A549 (cell line): ENCODE data around the gene CD300A. TPM values are rescaled to one million over a fixed set of nuclear protein-coding genes. Genes with fewer than 3 reads are reported as not detected.

Source experiments
- ATAC-seq, 2 experiments: fragments of 200-7000 bp in 1 of 2; fragments of >200 bp in 1 of 2; cut with Nextera tagmentation in 1 of 2; cut with Tn5 transposase in 1 of 2; 3 replicates each; pipeline versions ENCODE4 v1.8.0 to v1.9.1; 2018 to 2020; ENCODE audit warnings: mild to moderate bottlenecking in 1 of 2, moderate library complexity in 1 of 2
- CTCF ChIA-PET: fragments of 300-600 bp; sonication (Branson Sonifier 250); formaldehyde crosslinking; extraction: SDS; loops from one replicate; lab custom pipeline; 2021; ENCODE audit warnings: antibody characterized with exemption, inconsistent platforms; lab: Yijun Ruan, JAX
- POLR2A ChIA-PET: fragments of 350-600 bp; formaldehyde crosslinking; extraction: SDS; loops from one replicate; lab custom pipeline; 2021; ENCODE audit warnings: antibody characterized with exemption, inconsistent platforms; lab: Yijun Ruan, JAX
- DNase-seq, 2 experiments: peaks; one replicate each; pipeline versions ENCODE4 v3.0.0 to v3.0.0-alpha.2; 2011 to 2016; ENCODE audit warnings: low read depth in 1 of 2, low spot score in 1 of 2
- FAIRE-seq: peaks from 2 replicates; lab custom pipeline; 2011; peaks lifted over from hg19 to GRCh38; lab: Jason Lieb, UNC
- H3K27ac ChIP-seq, 2 experiments: fragments of >200 bp; sonication (Bioruptor Twin); formaldehyde crosslinking; 3 replicates each; pipeline ENCODE4 v1.5.1; 2016 to 2017
- H3K4me1 ChIP-seq: fragments of >200 bp; sonication (Bioruptor Twin); formaldehyde crosslinking; 3 replicates; pipeline ENCODE4 v1.6.1; 2016
- H3K4me2 ChIP-seq: fragments of >200 bp; sonication (Bioruptor Twin); formaldehyde crosslinking; 3 replicates; pipeline ENCODE4 v1.6.1; 2016
- H3K4me3 ChIP-seq: fragments of >200 bp; sonication (Bioruptor Twin); formaldehyde crosslinking; 3 replicates; pipeline ENCODE4 v1.5.1; 2016
- H3K9me3 ChIP-seq: fragments of >200 bp; sonication (Bioruptor Twin); formaldehyde crosslinking; 3 replicates; pipeline ENCODE4 v1.6.1; 2016
- BHLHE40 ChIP-seq: IDR thresholded peaks from 2 replicates; pipeline ENCODE4 v1.6.1; 2012; ENCODE audit warnings: low read depth, low read length, inconsistent platforms
- CHD4 ChIP-seq: fragments of 200-600 bp; sonication (generic); IDR thresholded peaks from 2 replicates; pipeline ENCODE4 v1.6.1; 2016; ENCODE audit warnings: antibody characterized with exemption, mild to moderate bottlenecking, borderline replicate concordance
- EP300 ChIP-seq, 2 experiments: fragments of >200 bp; sonication (Bioruptor Twin); formaldehyde crosslinking; IDR thresholded peaks; 2 replicates in 1 of 2; 3 replicates in 1 of 2; pipeline ENCODE4 v1.6.1; 2016 to 2017
- HOXB13 ChIP-seq: fragments of 250-450 bp; sonication (Bioruptor Pico); IDR thresholded peaks from 2 replicates; pipeline ENCODE4 v1.5.0; 2020; ENCODE audit warnings: low read depth, mild to moderate bottlenecking, moderate library complexity
- JUNB ChIP-seq: fragments of >200 bp; sonication (Bioruptor Twin); formaldehyde crosslinking; IDR thresholded peaks from 2 replicates; pipeline ENCODE4 v1.6.1; 2016
- KDM1A ChIP-seq: fragments of 200-600 bp; sonication (generic); IDR thresholded peaks from 2 replicates; pipeline ENCODE4 v1.6.1; 2016; ENCODE audit warnings: low read depth, mild to moderate bottlenecking
- MAZ ChIP-seq: fragments of 150-350 bp; IDR thresholded peaks from 2 replicates; pipeline ENCODE4 v1.6.1; 2014; ENCODE audit warnings: antibody characterized with exemption, low read depth, low read length, borderline replicate concordance
- RAD21 ChIP-seq, 2 experiments: fragments of >200 bp in 1 of 2; sonication (Bioruptor Twin) in 1 of 2; formaldehyde crosslinking in 1 of 2; IDR thresholded peaks in 1 of 2; conservative IDR thresholded peaks in 1 of 2; 2 replicates in 1 of 2; 3 replicates in 1 of 2; pipeline ENCODE4 v1.6.1; 2012 to 2018; ENCODE audit warnings: inconsistent platforms in 1 of 2
- RFX5 ChIP-seq: fragments of 450-650 bp; IDR thresholded peaks from 2 replicates; pipeline ENCODE4 v1.7.1; 2014; ENCODE audit warnings: antibody characterized with exemption, mild to moderate bottlenecking, moderate library complexity
- ZC3H11A ChIP-seq: fragments of 450-650 bp; IDR thresholded peaks from 2 replicates; pipeline ENCODE4 v1.6.1; 2014; ENCODE audit warnings: antibody characterized with exemption, mild to moderate bottlenecking
- ZNF302 ChIP-seq: fragments of 250-450 bp; sonication (Bioruptor Pico); IDR thresholded peaks from 2 replicates; pipeline ENCODE4 v1.9.0; 2021; ENCODE audit warnings: inconsistent platforms, mild to moderate bottlenecking, moderate library complexity
- WGBS: methylation state at CpG from one replicate; pipeline ENCODE4 v1.1.6; 2017; ENCODE audit errors: missing lambda C conversion rate; 5-methylcytosine and 5-hydroxymethylcytosine counted together
- polyA plus RNA-seq, 4 experiments: library from polyadenylated mRNA; depleted of rRNA in 3 of 4; stranded (reverse); fragments of >200 nt; fragmentation: RNase III in 1 of 4; extraction: RNeasy Plus Mini Kit Qiagen cat#74134 plus additional on column Dnase treatment in 1 of 4; gene quantifications; 2 replicates in 3 of 4; 3 replicates in 1 of 4; pipeline ENCODE4 v1.2.3, GENCODE V29; 2011 to 2017
- TF ChIP-seq, protein P1 (sequence below): fragments of 250-450 bp; sonication (Bioruptor Pico); IDR thresholded peaks from 2 replicates; pipeline ENCODE4 v1.5.0; 2021; ENCODE audit warnings: mild to moderate bottlenecking, moderate library complexity, borderline replicate concordance
- TF ChIP-seq, protein P2 (sequence below): IDR thresholded peaks from 2 replicates; pipeline ENCODE4 v1.6.1; 2012
- TF ChIP-seq, protein P3 (sequence below): fragments of 150-350 bp; IDR thresholded peaks from 2 replicates; pipeline ENCODE4 v1.6.1; 2014; ENCODE audit warnings: low read depth, mild to moderate bottlenecking, low read length
- TF ChIP-seq, protein P4 (sequence below): IDR thresholded peaks from 2 replicates; pipeline ENCODE4 v1.6.1; 2012
- TF ChIP-seq, protein P5 (sequence below): fragments of >200 bp; sonication (Bioruptor Twin); formaldehyde crosslinking; IDR thresholded peaks from 3 replicates; pipeline ENCODE4 v1.5.1; 2016

CD300A gene
- polyA plus RNA-seq, 2 of the 4 experiments (the other 2 are of a cell fraction), result not detected

DNA sequence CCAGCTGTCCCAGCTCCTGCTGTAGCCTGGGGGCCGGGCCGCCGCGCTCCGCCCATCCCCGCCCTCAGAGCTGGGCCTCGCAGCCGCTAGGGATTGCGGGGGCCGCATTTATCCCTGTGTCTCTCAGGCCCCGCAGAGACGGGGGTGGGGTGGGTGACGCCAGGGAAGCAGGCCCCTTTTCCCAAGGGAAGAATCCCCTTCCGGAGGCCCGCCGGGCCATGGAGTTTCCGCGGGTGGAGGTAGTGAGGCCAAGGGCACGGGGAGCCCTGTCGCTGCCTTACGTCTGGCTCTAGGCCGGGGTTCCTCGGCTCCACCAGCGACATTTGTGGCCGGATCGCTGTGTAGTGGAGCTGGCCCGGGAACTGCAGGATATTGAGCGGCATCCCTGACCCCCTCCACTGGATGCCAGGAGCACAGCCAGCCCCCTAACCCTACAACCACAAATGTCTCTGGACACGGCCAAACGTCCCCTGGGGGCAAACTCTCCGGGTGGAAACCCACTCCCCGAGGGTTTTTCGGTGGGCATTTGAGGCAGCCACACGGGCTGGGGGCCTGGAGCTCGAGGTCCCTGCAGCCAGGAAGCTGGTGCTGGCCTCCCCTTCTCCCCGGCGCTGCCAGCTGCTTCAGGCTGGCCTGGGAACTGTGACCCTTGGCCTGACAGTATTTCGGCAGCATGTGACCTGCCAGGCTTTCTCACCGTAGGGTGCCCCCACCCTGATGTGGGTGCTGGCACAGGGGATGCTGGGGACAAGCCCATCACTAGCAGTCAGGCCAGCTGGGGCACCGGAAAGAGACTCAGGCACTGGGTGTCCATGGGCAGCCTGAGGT is 12.0 kb upstream of the CD300A start:
- peak; percentile 52 to 64 for ATAC-seq
- POLR2A ChIA-PET, result interaction anchor here (0.6 to 1.5 kb wide), 10 partner anchors 10 to 202 kb away, joined by 3 to 16 read pairs (median 4); no protein-coding TSS in a partner anchor
- peak overlapping the region; percentile 98 for H3K4me2 ChIP-seq
- TF ChIP-seq RFX5, result no peak
- no peak for TF ChIP-seq CHD4
- TF ChIP-seq, protein P1, sequence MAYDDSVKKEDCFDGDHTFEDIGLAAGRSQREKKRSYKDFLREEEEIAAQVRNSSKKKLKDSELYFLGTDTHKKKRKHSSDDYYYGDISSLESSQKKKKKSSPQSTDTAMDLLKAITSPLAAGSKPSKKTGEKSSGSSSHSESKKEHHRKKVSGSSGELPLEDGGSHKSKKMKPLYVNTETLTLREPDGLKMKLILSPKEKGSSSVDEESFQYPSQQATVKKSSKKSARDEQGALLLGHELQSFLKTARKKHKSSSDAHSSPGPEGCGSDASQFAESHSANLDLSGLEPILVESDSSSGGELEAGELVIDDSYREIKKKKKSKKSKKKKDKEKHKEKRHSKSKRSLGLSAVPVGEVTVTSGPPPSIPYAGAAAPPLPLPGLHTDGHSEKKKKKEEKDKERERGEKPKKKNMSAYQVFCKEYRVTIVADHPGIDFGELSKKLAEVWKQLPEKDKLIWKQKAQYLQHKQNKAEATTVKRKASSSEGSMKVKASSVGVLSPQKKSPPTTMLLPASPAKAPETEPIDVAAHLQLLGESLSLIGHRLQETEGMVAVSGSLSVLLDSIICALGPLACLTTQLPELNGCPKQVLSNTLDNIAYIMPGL, result no peak
- TF ChIP-seq, protein P2, sequence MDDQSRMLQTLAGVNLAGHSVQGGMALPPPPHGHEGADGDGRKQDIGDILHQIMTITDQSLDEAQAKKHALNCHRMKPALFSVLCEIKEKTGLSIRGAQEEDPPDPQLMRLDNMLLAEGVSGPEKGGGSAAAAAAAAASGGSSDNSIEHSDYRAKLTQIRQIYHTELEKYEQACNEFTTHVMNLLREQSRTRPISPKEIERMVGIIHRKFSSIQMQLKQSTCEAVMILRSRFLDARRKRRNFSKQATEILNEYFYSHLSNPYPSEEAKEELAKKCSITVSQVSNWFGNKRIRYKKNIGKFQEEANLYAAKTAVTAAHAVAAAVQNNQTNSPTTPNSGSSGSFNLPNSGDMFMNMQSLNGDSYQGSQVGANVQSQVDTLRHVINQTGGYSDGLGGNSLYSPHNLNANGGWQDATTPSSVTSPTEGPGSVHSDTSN, result peak; percentile 64; the same call in 1 of the 2 replicates
- TF ChIP-seq MAZ, result 0 out of 2 replicates have a peak, but pooled peaks have one; percentile 26
- TF ChIP-seq RAD21 (conservative IDR thresholded peaks at IDR 0.05 in 1 of 2, IDR thresholded peaks at IDR 0.05 in 1 of 2), result peak; percentile 9 to 39; a peak in 1 of 5 replicates
- TF ChIP-seq, all 56 proteins: peak for 3
- Histone ChIP-seq H3K27ac (peak overlapping the region; percentile 70 to 87), H3K4me1 (peaks cover 16% of the 10 kb centered on the region), H3K4me3 (peak overlapping the region; percentile 44), H3K9me3 (no peaks in the 10 kb centered on the region)
- no peak for FAIRE-seq
- peak in 1 of 2 experiments; percentile 48 for DNase-seq
- 18% methylated on average over 12 of the region's 40 CpGs for WGBS
- CTCF ChIA-PET, result interaction anchor here (0.6 to 7.4 kb wide), 15 partner anchors 10 to 1858 kb away, joined by 3 to 127 read pairs (median 4); partner anchors contain the start of gene BTBD17

DNA sequence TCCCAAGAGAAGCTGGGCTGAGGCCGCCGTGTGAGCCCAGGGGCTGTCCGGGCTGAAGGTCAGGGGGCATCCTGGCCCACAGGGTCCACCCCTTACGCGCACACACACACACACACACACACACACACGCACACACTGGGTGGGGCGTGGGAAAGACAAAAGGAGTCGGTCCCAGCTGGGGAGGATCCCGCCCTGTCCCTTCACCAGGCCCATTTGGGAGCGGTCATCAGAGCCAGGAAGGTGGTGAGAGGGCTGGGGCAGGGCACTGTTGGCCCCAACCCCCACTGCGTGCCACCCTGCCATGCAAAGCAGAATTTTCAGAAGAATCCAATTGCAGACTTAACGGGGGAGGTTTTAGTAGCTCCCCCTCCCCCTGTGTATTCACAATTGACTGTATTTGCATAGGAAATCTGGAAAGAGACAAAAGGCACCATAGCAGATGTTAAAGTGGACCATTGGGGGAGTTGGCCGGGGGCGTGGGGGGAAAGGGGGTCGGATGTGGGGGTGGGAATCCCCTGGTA is 11.3 kb upstream of the CD300A start:
- POLR2A ChIA-PET, result interaction anchor here (1.5 kb wide), 2 partner anchors 10 to 37 kb away, joined by 4 read pairs; no protein-coding TSS in a partner anchor
- WGBS, result 67% methylated on average over 14 of the region's 15 CpGs

More for the DNA sequence above, 11.3 kb upstream of the CD300A start:
- TF ChIP-seq, protein P3, sequence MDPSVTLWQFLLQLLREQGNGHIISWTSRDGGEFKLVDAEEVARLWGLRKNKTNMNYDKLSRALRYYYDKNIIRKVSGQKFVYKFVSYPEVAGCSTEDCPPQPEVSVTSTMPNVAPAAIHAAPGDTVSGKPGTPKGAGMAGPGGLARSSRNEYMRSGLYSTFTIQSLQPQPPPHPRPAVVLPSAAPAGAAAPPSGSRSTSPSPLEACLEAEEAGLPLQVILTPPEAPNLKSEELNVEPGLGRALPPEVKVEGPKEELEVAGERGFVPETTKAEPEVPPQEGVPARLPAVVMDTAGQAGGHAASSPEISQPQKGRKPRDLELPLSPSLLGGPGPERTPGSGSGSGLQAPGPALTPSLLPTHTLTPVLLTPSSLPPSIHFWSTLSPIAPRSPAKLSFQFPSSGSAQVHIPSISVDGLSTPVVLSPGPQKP, result no peak
- TF ChIP-seq EP300 (IDR thresholded peaks at IDR 0.05), result no peak
- TF ChIP-seq, protein P4, sequence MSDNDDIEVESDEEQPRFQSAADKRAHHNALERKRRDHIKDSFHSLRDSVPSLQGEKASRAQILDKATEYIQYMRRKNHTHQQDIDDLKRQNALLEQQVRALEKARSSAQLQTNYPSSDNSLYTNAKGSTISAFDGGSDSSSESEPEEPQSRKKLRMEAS, result no peak
- TF ChIP-seq, protein P5, sequence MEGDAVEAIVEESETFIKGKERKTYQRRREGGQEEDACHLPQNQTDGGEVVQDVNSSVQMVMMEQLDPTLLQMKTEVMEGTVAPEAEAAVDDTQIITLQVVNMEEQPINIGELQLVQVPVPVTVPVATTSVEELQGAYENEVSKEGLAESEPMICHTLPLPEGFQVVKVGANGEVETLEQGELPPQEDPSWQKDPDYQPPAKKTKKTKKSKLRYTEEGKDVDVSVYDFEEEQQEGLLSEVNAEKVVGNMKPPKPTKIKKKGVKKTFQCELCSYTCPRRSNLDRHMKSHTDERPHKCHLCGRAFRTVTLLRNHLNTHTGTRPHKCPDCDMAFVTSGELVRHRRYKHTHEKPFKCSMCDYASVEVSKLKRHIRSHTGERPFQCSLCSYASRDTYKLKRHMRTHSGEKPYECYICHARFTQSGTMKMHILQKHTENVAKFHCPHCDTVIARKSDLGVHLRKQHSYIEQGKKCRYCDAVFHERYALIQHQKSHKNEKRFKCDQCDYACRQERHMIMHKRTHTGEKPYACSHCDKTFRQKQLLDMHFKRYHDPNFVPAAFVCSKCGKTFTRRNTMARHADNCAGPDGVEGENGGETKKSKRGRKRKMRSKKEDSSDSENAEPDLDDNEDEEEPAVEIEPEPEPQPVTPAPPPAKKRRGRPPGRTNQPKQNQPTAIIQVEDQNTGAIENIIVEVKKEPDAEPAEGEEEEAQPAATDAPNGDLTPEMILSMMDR, result no peak
- no peak for TF ChIP-seq ZNF302 (CRISPR knock-in tag)
- TF ChIP-seq ZC3H11A, result no peak
- no peak for TF ChIP-seq BHLHE40
- TF ChIP-seq KDM1A, result no peak
- TF ChIP-seq RAD21 (conservative IDR thresholded peaks at IDR 0.05 in 1 of 2, IDR thresholded peaks at IDR 0.05 in 1 of 2), result no peak
- TF ChIP-seq JUNB, result no peak
- no peak for TF ChIP-seq HOXB13 (CRISPR knock-in tag)
- Histone ChIP-seq H3K4me1 (peaks cover 16% of the 10 kb centered on the region), H3K4me3 (no peak overlapping the region; the same call in 2 of the 3 replicates), H3K27ac (peak overlapping the region; percentile 70 to 87; a peak in 5 of 6 replicates), H3K4me2 (peak overlapping the region; percentile 98), H3K9me3 (no peaks in the 10 kb centered on the region)
- CTCF ChIA-PET, result interaction anchor here (0.9 to 7.4 kb wide), 15 partner anchors 9 to 260 kb away, joined by 3 to 127 read pairs (median 4); partner anchors contain the start of gene BTBD17
- no peak for FAIRE-seq
- DNase-seq, result no peak
- ATAC-seq, result no peak
